ENCODE data around the gene NRP2. TPM values are rescaled to one million over a fixed set of nuclear protein-coding genes. Genes with fewer than 3 reads are reported as not detected.

The NRP2 gene
- total RNA-seq, 4 donors from 2014 or later: 4.0 to 11.5 (median 5.9) TPM

DNA sequence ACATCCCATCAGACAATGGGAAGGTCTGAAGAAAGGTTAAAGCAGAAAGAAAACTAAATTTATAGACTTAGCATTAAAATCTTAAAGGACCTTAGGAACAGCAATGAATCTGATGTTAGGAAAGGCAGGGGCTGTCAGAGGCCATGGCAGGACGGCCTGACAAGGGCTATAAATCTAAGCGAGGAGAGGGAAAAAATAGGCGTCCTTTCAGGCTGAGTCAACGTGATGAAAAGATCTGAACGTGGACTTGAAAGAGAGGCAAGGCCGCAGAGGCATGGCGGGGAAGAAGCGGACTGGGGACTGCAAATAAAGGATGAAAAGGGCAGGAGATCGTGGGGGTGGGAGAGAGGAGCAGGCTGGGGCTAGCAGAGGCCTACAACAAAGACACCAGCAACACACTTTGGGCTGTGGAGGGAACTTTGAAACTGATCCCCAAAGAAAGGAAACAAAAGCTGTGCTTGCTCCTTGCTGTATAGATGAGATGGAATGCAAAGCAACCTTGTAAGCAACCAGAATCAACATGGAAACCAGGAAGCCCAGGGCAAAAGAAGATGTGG lies 145.6 kb downstream of the NRP2 start:
- H3K4me3 ChIP-seq (ENCODE audit: low read depth, poor library complexity, severe bottlenecking): no peak overlapping the region
- no peak for TF ChIP-seq POLR2A (IDR thresholded peaks at IDR 0.05)
- TF ChIP-seq CTCF (IDR thresholded peaks at IDR 0.05): no peak
- no peak for DNase-seq (ENCODE audit: low spot score in 2 of 2)
- WGBS, 2 donors: 78 to 80% methylated on average over 9 of the region's 9 CpGs
- intact Hi-C loops (cut with DNase I; ENCODE audit: low total_unique reads): no loop called here

DNA sequence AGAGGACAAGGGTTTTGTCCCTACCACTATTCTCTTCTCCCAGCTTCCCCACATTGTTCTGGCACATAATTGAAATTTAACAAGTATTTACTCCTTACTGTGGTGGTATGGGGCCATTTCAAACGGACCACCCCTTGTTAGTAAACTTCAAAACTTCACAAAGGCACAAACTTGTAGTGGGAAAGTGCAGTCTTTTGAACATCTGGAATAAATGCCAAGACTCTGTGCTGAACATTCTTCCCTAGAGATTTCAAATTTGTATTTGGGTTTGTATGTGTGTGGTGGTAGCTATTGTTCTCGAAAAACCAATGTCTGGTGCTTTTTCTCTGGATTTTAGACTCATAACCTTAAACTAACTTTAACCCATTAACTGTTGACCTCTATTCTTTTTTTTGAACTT lies 151.6 kb downstream of the NRP2 start:
- intact Hi-C loops (cut with DNase I; ENCODE audit: low total_unique reads): no loop called here
- DNase-seq (ENCODE audit: low spot score in 2 of 2): no peak
- no peak overlapping the region for H3K4me3 ChIP-seq (ENCODE audit: low read depth, poor library complexity, severe bottlenecking)
- TF ChIP-seq POLR2A (IDR thresholded peaks at IDR 0.05) (no peak), CTCF (IDR thresholded peaks at IDR 0.05) (no peak)
- WGBS, 2 donors: 53 to 58% methylated on average over 2 of the region's 2 CpGs

GRCh38 chr2:205834796-205835195 lies 152.5 kb downstream of the NRP2 start:
- TF ChIP-seq POLR2A (IDR thresholded peaks at IDR 0.05): no peak
- no peak for TF ChIP-seq CTCF (IDR thresholded peaks at IDR 0.05)
- WGBS, 2 donors: 48 to 52% methylated on average over 3 of the region's 3 CpGs
- intact Hi-C loops (cut with DNase I; ENCODE audit: low total_unique reads): no loop called here
- H3K4me3 ChIP-seq (ENCODE audit: low read depth, poor library complexity, severe bottlenecking): no peak overlapping the region
- DNase-seq (ENCODE audit: low spot score in 2 of 2): no peak

- WGBS, 2 donors: 34 to 56% methylated on average over 4 of the region's 4 CpGs
- H3K4me3 ChIP-seq (ENCODE audit: low read depth, poor library complexity, severe bottlenecking): no peak overlapping the region
- no peak for DNase-seq (ENCODE audit: low spot score in 2 of 2)
- no peak for TF ChIP-seq POLR2A (IDR thresholded peaks at IDR 0.05)
- no peak for TF ChIP-seq CTCF (IDR thresholded peaks at IDR 0.05)
- intact Hi-C loops (cut with DNase I; ENCODE audit: low total_unique reads): no loop called here
These were observed 153.0 kb downstream of the NRP2 start for GRCh38 chr2:205835251-205835791.

DNA sequence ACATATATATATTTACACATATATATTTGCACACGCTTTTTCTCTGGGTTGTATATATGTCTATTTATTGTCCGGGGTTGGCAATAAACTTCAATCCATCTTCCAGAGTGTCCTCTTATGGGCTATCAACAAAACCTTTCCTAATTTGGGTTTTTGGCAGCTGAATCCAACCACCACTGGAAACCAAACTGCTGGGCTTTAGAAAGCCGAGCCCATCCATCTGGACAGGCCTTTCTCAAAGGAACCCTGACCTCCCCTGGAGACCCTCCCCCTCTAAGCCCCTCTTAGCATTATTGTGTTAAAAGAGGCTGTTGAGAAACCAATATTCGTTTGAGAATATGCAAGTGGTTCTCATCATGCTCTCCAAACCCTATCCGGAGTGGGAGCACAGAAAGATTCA lies 153.6 kb downstream of the NRP2 start:
- intact Hi-C loops (cut with DNase I; ENCODE audit: low total_unique reads): no loop called here
- no peak overlapping the region for H3K4me3 ChIP-seq (ENCODE audit: low read depth, poor library complexity, severe bottlenecking)
- TF ChIP-seq CTCF (IDR thresholded peaks at IDR 0.05) (no peak), POLR2A (IDR thresholded peaks at IDR 0.05) (no peak)
- no peak for DNase-seq (ENCODE audit: low spot score in 2 of 2)
- 65 to 76% methylated on average over 5 of the region's 5 CpGs for WGBS, 2 donors
